Measurements from ENCODE around the gene CLEC4E. TPM values are rescaled to one million over a fixed set of nuclear protein-coding genes. Genes with fewer than 3 reads are reported as not detected.

Gene CLEC4E
- polyA plus RNA-seq, 1 donor from 2014 or later, result not detected

- H3K4me2 ChIP-seq (ENCODE audit: low read length), result no peak overlapping the region
- H3K79me2 ChIP-seq (replicated peaks; ENCODE audit: insufficient read depth, low read length), result no peaks in the 10 kb centered on the region
- no peak overlapping the region for H3K4me3 ChIP-seq (ENCODE audit: low read length)
These were observed 43.3 kb upstream of the CLEC4E start for GRCh38 chr12:8584004-8584403.

DNA sequence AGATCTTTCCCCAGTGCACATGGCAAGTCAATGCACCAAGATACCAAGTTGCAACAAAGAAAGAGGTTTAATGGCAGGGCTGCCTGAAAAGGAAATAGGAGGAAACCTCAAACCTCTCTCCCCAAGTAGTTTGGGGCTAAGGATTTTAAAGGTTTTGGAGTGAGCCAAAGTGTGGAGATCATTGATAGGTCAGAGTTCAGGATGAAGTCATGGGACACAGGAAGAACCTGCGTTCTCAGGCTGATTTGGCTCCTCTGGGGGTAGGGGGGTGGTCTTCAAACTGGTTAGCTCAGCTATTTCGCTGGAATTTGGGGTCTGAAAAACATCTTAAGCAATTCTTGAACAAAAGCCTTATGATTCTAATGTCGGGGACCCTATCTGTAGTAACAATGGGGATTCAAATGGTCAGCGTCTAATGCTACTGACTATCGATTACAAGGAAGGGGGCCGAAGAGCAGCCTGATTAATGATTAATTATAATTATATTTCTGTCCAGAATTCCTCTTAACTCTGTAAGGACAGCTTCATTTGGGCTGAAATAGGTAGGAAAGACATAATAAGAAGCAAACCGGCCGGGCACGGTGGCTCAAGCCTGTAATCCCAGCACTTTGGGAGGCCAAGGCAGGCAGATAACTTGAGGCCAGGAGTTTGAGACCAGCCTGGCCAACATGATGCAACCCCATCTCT is 40.5 kb upstream of the CLEC4E start:
- Histone ChIP-seq H3K9me2 (ENCODE audit: insufficient read depth, low read length) (no peaks in the 10 kb centered on the region), H3K4me3 (ENCODE audit: low read length) (no peak overlapping the region), H3K27me3 (ENCODE audit: insufficient read depth, low read depth, low read length) (no peaks in the 10 kb centered on the region), H2AFZ (ENCODE audit: low read depth, low read length) (no peak overlapping the region), H3K79me2 (replicated peaks; ENCODE audit: insufficient read depth, low read length) (no peaks in the 10 kb centered on the region), H3K9ac (ENCODE audit: low read length) (no peak overlapping the region), H3K9me3 (ENCODE audit: low read length) (no peaks in the 10 kb centered on the region), H3K4me2 (ENCODE audit: low read length) (no peak overlapping the region), H3K36me3 (ENCODE audit: insufficient read depth, low read length) (no peaks in the 10 kb centered on the region), H4K20me1 (ENCODE audit: insufficient read depth) (no peaks in the 10 kb centered on the region), H3F3A (ENCODE audit: insufficient read depth, low read length, poor library complexity, severe bottlenecking) (no peaks in the 10 kb centered on the region), H3K27ac (ENCODE audit: low read length) (no peak overlapping the region)
- TF ChIP-seq EP300 (conservative IDR thresholded peaks at IDR 0.05; ENCODE audit: poor library complexity, severe bottlenecking), result no peak
- no peak for TF ChIP-seq TAF1 (IDR thresholded peaks at IDR 0.05; ENCODE audit: low read depth)
- TF ChIP-seq POLR2AphosphoS5 (IDR thresholded peaks at IDR 0.05), result no peak
- TF ChIP-seq EZH2 (IDR thresholded peaks at IDR 0.05; ENCODE audit: borderline replicate concordance, insufficient read depth, low read length, poor library complexity, severe bottlenecking), result no peak
- TF ChIP-seq REST (IDR thresholded peaks at IDR 0.05; ENCODE audit: borderline replicate concordance), result no peak
- no peak for TF ChIP-seq RAD21 (conservative IDR thresholded peaks at IDR 0.05)
- TF ChIP-seq, protein P1, sequence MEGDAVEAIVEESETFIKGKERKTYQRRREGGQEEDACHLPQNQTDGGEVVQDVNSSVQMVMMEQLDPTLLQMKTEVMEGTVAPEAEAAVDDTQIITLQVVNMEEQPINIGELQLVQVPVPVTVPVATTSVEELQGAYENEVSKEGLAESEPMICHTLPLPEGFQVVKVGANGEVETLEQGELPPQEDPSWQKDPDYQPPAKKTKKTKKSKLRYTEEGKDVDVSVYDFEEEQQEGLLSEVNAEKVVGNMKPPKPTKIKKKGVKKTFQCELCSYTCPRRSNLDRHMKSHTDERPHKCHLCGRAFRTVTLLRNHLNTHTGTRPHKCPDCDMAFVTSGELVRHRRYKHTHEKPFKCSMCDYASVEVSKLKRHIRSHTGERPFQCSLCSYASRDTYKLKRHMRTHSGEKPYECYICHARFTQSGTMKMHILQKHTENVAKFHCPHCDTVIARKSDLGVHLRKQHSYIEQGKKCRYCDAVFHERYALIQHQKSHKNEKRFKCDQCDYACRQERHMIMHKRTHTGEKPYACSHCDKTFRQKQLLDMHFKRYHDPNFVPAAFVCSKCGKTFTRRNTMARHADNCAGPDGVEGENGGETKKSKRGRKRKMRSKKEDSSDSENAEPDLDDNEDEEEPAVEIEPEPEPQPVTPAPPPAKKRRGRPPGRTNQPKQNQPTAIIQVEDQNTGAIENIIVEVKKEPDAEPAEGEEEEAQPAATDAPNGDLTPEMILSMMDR (IDR thresholded peaks at IDR 0.05; ENCODE audit: poor library complexity, severe bottlenecking), result no peak

More at GRCh38 chr12:8584004-8584403, 43.3 kb upstream of the CLEC4E start:
- H3K27ac ChIP-seq (ENCODE audit: low read length), result no peak overlapping the region
- TF ChIP-seq, protein P1 (IDR thresholded peaks at IDR 0.05; ENCODE audit: poor library complexity, severe bottlenecking), result no peak
- TF ChIP-seq EP300 (conservative IDR thresholded peaks at IDR 0.05; ENCODE audit: poor library complexity, severe bottlenecking) (no peak), TAF1 (IDR thresholded peaks at IDR 0.05; ENCODE audit: low read depth) (no peak), EZH2 (IDR thresholded peaks at IDR 0.05; ENCODE audit: borderline replicate concordance, insufficient read depth, low read length, poor library complexity, severe bottlenecking) (no peak), POLR2AphosphoS5 (IDR thresholded peaks at IDR 0.05) (no peak), RAD21 (conservative IDR thresholded peaks at IDR 0.05) (no peak), REST (IDR thresholded peaks at IDR 0.05; ENCODE audit: borderline replicate concordance) (no peak), MXI1 (conservative IDR thresholded peaks at IDR 0.05; ENCODE audit: poor library complexity, severe bottlenecking) (no peak), SMC3 (conservative IDR thresholded peaks at IDR 0.05; ENCODE audit: poor library complexity) (no peak)
- H3K27me3 ChIP-seq (ENCODE audit: insufficient read depth, low read depth, low read length), result no peaks in the 10 kb centered on the region
- H3K9me2 ChIP-seq (ENCODE audit: insufficient read depth, low read length), result no peaks in the 10 kb centered on the region
- H3K36me3 ChIP-seq (ENCODE audit: insufficient read depth, low read length), result no peaks in the 10 kb centered on the region
- H3K9me3 ChIP-seq (ENCODE audit: low read length), result no peaks in the 10 kb centered on the region
- H3K9ac ChIP-seq (ENCODE audit: low read length), result no peak overlapping the region
- H3F3A ChIP-seq (ENCODE audit: insufficient read depth, low read length, poor library complexity, severe bottlenecking), result no peaks in the 10 kb centered on the region
- H4K20me1 ChIP-seq (ENCODE audit: insufficient read depth), result no peaks in the 10 kb centered on the region
- H2AFZ ChIP-seq (ENCODE audit: low read depth, low read length), result no peak overlapping the region
